ENCODE results near the gene LACTBL1.

DNA sequence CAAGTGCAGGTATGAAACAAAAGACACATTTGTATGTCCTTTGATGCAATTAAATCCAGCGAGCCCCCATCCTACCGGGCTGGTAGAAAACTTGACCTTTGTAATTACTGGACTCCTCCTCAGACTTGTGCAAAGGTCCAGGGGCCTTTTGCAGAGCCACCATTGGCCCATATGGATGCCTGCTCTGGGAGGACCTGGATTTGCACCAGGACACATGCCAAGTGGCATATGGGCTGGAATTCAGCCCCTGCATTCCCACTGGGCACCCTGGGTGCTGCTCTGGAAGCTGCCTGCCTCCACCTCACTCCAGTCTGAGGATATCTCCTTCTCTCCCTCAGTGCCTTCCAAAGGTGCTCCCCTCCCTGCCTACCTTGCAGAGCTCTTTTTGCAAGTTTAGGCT lies 36.0 kb downstream of the LACTBL1 start:
- TF ChIP-seq, protein P1, sequence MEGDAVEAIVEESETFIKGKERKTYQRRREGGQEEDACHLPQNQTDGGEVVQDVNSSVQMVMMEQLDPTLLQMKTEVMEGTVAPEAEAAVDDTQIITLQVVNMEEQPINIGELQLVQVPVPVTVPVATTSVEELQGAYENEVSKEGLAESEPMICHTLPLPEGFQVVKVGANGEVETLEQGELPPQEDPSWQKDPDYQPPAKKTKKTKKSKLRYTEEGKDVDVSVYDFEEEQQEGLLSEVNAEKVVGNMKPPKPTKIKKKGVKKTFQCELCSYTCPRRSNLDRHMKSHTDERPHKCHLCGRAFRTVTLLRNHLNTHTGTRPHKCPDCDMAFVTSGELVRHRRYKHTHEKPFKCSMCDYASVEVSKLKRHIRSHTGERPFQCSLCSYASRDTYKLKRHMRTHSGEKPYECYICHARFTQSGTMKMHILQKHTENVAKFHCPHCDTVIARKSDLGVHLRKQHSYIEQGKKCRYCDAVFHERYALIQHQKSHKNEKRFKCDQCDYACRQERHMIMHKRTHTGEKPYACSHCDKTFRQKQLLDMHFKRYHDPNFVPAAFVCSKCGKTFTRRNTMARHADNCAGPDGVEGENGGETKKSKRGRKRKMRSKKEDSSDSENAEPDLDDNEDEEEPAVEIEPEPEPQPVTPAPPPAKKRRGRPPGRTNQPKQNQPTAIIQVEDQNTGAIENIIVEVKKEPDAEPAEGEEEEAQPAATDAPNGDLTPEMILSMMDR (IDR thresholded peaks at IDR 0.05) = no peak
- no peak for TF ChIP-seq EZH2 (IDR thresholded peaks at IDR 0.05; ENCODE audit: borderline replicate concordance, insufficient read depth, low read depth, low read length, poor library complexity, severe bottlenecking)
